Measurements from ENCODE around the gene RELN. TPM values are rescaled to one million over a fixed set of nuclear protein-coding genes. Genes with fewer than 3 reads are reported as not detected.

Gene RELN
- total and polyA plus RNA-seq, 9 of the 15 experiments (the other 6 are each of a cell fraction or from before 2014, with no cell fraction given), result 12.9 to 43.2 (median 18.1) TPM

- TF ChIP-seq CEBPZ (IDR thresholded peaks at IDR 0.05; ENCODE audit: borderline replicate concordance, low read depth, low read length) (no peak), LCOR (CRISPR knock-in tag; IDR thresholded peaks at IDR 0.05) (no peak), E2F1 (CRISPR knock-in tag; IDR thresholded peaks at IDR 0.05) (no peak), ZFP30 (CRISPR knock-in tag; IDR thresholded peaks at IDR 0.05; ENCODE audit: borderline replicate concordance) (no peak), ZNF507 (tag; conservative IDR thresholded peaks at IDR 0.05) (no peak), KAT7 (CRISPR knock-in tag; IDR thresholded peaks at IDR 0.05; ENCODE audit: borderline replicate concordance) (0 out of 2 replicates have a peak, but pooled peaks have one; percentile 42), TAF1 (IDR thresholded peaks at IDR 0.05; ENCODE audit: control insufficient read depth, extremely low read depth, insufficient read depth, low read length, severe bottlenecking) (peak; percentile 0), MEF2D (tag; conservative IDR thresholded peaks at IDR 0.05; ENCODE audit: low read depth) (no peak), TRIM24 (IDR thresholded peaks at IDR 0.05) (peak in 1 of 2 experiments; percentile 64; a peak in 1 of 4 replicates), BRD9 (IDR thresholded peaks at IDR 0.05; ENCODE audit: low read depth, partially characterized antibody) (peak; percentile 16), ZNF717 (CRISPR knock-in tag; IDR thresholded peaks at IDR 0.05) (no peak)
- TF ChIP-seq, protein P1, sequence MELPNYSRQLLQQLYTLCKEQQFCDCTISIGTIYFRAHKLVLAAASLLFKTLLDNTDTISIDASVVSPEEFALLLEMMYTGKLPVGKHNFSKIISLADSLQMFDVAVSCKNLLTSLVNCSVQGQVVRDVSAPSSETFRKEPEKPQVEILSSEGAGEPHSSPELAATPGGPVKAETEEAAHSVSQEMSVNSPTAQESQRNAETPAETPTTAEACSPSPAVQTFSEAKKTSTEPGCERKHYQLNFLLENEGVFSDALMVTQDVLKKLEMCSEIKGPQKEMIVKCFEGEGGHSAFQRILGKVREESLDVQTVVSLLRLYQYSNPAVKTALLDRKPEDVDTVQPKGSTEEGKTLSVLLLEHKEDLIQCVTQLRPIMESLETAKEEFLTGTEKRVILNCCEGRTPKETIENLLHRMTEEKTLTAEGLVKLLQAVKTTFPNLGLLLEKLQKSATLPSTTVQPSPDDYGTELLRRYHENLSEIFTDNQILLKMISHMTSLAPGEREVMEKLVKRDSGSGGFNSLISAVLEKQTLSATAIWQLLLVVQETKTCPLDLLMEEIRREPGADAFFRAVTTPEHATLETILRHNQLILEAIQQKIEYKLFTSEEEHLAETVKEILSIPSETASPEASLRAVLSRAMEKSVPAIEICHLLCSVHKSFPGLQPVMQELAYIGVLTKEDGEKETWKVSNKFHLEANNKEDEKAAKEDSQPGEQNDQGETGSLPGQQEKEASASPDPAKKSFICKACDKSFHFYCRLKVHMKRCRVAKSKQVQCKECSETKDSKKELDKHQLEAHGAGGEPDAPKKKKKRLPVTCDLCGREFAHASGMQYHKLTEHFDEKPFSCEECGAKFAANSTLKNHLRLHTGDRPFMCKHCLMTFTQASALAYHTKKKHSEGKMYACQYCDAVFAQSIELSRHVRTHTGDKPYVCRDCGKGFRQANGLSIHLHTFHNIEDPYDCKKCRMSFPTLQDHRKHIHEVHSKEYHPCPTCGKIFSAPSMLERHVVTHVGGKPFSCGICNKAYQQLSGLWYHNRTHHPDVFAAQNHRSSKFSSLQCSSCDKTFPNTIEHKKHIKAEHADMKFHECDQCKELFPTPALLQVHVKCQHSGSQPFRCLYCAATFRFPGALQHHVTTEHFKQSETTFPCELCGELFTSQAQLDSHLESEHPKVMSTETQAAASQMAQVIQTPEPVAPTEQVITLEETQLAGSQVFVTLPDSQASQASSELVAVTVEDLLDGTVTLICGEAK (IDR thresholded peaks at IDR 0.05), result peak; percentile 22; the same call in 1 of the 2 replicates
- TF ChIP-seq, protein P1 (CRISPR knock-in tag; IDR thresholded peaks at IDR 0.05), result no peak
These were observed 618 bp upstream of the RELN start (continued) for GRCh38 chr7:103989785-103990767.
